HepG2 (cell line): ENCODE data around the gene DUSP15. TPM values are rescaled to one million over a fixed set of nuclear protein-coding genes. Genes with fewer than 3 reads are reported as not detected.

Experiments
- ATAC-seq: fragments of 200-7000 bp; cut with Tn5 transposase; 3 replicates; pipeline ENCODE4 v1.9.1; 2020; ENCODE audit warnings: mild to moderate bottlenecking, moderate library complexity
- BruUV-seq: library from RNA; stranded (reverse); fragments of 400-500 nt; replicated peaks from 2 replicates; lab custom pipeline; 2021; lab: Mats Ljungman, UMichigan
- CTCF ChIA-PET: fragments of 300-600 bp; formaldehyde crosslinking; extraction: SDS; loops from one replicate; lab custom pipeline; 2021; ENCODE audit warnings: low total read pairs, inconsistent platforms, low intra/inter-chr PET ratio; lab: Yijun Ruan, JAX
- POLR2A ChIA-PET: fragments of 350-600 bp; sonication (Branson Sonifier 250); formaldehyde crosslinking; loops from one replicate; lab custom pipeline; 2020; ENCODE audit warnings: antibody characterized with exemption, inconsistent platforms; lab: Yijun Ruan, JAX
- DNase-seq: peaks from one replicate; pipeline ENCODE4 v3.0.0-alpha.2; 2015; ENCODE audit warnings: low spot score
- FAIRE-seq: peaks from 3 replicates; lab custom pipeline; 2011; peaks lifted over from hg19 to GRCh38; lab: Jason Lieb, UNC
- H2AFZ ChIP-seq: one replicate; pipeline ENCODE4 v1.6.1; 2011; ENCODE audit warnings: low read length, inconsistent platforms
- H3K27ac ChIP-seq: fragments of 300-600 bp; 3 replicates; pipeline ENCODE4 v1.8.0; 2011; ENCODE audit warnings: mixed run types, mild to moderate bottlenecking, mixed read lengths, low read length, inconsistent platforms; ENCODE audit not compliant: insufficient read depth; ENCODE audit errors: extremely low read length
- H3K27me3 ChIP-seq, 2 experiments: fragments of 200-600 bp in 1 of 2; 2 replicates in 1 of 2; 3 replicates in 1 of 2; pipeline versions ENCODE4 v1.6.0 to v1.8.0; 2011; ENCODE audit warnings: low read length in 2 of 2, mild to moderate bottlenecking in 2 of 2, moderate library complexity in 2 of 2, inconsistent platforms in 1 of 2; ENCODE audit not compliant: insufficient read depth in 2 of 2, control insufficient read depth in 1 of 2
- H3K36me3 ChIP-seq, 2 experiments: fragments of 200-600 bp in 1 of 2; replicated peaks in 1 of 2; 2 replicates in 1 of 2; 3 replicates in 1 of 2; pipeline versions ENCODE4 v1.5.1 to v1.8.0; 2011; ENCODE audit warnings: low read length in 2 of 2, inconsistent platforms in 1 of 2; ENCODE audit not compliant: insufficient read depth in 2 of 2, control insufficient read depth in 1 of 2
- H3K4me1 ChIP-seq: 2 replicates; pipeline ENCODE4 v1.5.1; 2012; ENCODE audit warnings: low read length, inconsistent platforms; ENCODE audit not compliant: insufficient read depth
- H3K4me2 ChIP-seq: 2 replicates; pipeline ENCODE4 v1.6.0; 2011; ENCODE audit warnings: low read depth, low read length, inconsistent platforms
- H3K4me3 ChIP-seq, 3 experiments: fragments of 200-600 bp in 1 of 3; sonication (generic), shearing (Covaris generic) in 1 of 3; replicated peaks in 1 of 3; 2 replicates each; pipeline ENCODE4 v1.5.1; 2011 to 2016; ENCODE audit warnings: low read length in 3 of 3, inconsistent platforms in 2 of 3, low read depth in 2 of 3, mild to moderate bottlenecking in 2 of 3, control low read depth in 1 of 3, mixed read lengths in 1 of 3; ENCODE audit not compliant: insufficient read depth in 1 of 3
- H3K79me2 ChIP-seq: one replicate; pipeline ENCODE4 v1.6.1; 2011; ENCODE audit warnings: low read length, inconsistent platforms; ENCODE audit not compliant: insufficient read depth
- H3K9ac ChIP-seq: 2 replicates; pipeline ENCODE4 v1.6.0; 2011; ENCODE audit warnings: mild to moderate bottlenecking, low read depth, low read length, inconsistent platforms; ENCODE audit not compliant: insufficient read depth
- H3K9me3 ChIP-seq: 2 replicates; pipeline ENCODE4 v1.5.1; 2012; ENCODE audit warnings: mild to moderate bottlenecking, low read length
- H4K20me1 ChIP-seq: 2 replicates; pipeline ENCODE4 v1.6.0; 2011; ENCODE audit warnings: inconsistent platforms, mild to moderate bottlenecking, low read length, moderate library complexity; ENCODE audit not compliant: insufficient read depth
- PATZ1 ChIP-seq: sonication (generic); formaldehyde crosslinking; IDR thresholded peaks from 2 replicates; pipeline ENCODE4 v1.4.0; 2020; ENCODE audit warnings: missing genetic modification reagents
- PRDM10 ChIP-seq: sonication (generic); formaldehyde crosslinking; IDR thresholded peaks from 2 replicates; pipeline ENCODE4 v1.4.0; 2020; ENCODE audit warnings: low read depth, missing genetic modification reagents
- RFX5 ChIP-seq: IDR thresholded peaks from 2 replicates; pipeline ENCODE4 v1.6.1; 2011; ENCODE audit warnings: low read depth, low read length, improper control_type of control experiment
- ZNF451 ChIP-seq: sonication (generic); formaldehyde crosslinking; IDR thresholded peaks from 2 replicates; pipeline ENCODE4 v1.5.0; 2020; ENCODE audit warnings: mild to moderate bottlenecking, missing genetic modification reagents
- ZNF768 ChIP-seq: sonication (generic); formaldehyde crosslinking; IDR thresholded peaks from 2 replicates; pipeline ENCODE4 v1.4.0; 2020; ENCODE audit warnings: missing genetic modification reagents
- WGBS: methylation state at CpG from one replicate; pipeline ENCODE4 v1.1.6; 2017; ENCODE audit warnings: low lambda C conversion rate; 5-methylcytosine and 5-hydroxymethylcytosine counted together
- in situ Hi-C: cut with HindIII; loops from 2 replicates; pipeline ENCODE4 v1.10.0; 2017; ENCODE audit warnings: low pct_unique_long_range_greater_than_20kb; ENCODE audit not compliant: extremely low pct_ligation_motif_present
- intact Hi-C: fragments of 100-400 bp; cut with micrococcal nuclease; formaldehyde crosslinking; loops from one replicate; pipeline ENCODE4 v1.10.0; 2022; ENCODE audit not compliant: unreplicated experiment
- polyA plus RNA-seq, 8 experiments: library from polyadenylated mRNA; depleted of rRNA in 3 of 8; stranded (reverse) in 7 of 8; unstranded in 1 of 8; fragments of >200 nt; fragmentation: Illumina TruSeq in 4 of 8; extraction: Trizol in 4 of 8; gene quantifications; 2 replicates each; pipeline versions ENCODE4 v1.2.1 to v1.2.3, GENCODE V29; 2011 to 2016; ENCODE audit warnings: low read depth in 4 of 8, missing spikeins in 1 of 8, mixed read lengths in 1 of 8; ENCODE audit not compliant: insufficient read depth in 1 of 8
- total RNA-seq, 5 experiments: library from RNA; depleted of rRNA; stranded (reverse); fragments of >200 nt; fragmentation: Illumina TruSeq; extraction: Trizol; gene quantifications; 2 replicates each; pipeline ENCODE4 v1.2.3, GENCODE V29; 2016; ENCODE audit warnings: low read depth in 1 of 5

Gene DUSP15
- total and polyA plus RNA-seq, 2 of the 13 experiments (the other 11 are each of a cell fraction or from before 2014, with no cell fraction given): 0.17 to 0.93 TPM

DNA sequence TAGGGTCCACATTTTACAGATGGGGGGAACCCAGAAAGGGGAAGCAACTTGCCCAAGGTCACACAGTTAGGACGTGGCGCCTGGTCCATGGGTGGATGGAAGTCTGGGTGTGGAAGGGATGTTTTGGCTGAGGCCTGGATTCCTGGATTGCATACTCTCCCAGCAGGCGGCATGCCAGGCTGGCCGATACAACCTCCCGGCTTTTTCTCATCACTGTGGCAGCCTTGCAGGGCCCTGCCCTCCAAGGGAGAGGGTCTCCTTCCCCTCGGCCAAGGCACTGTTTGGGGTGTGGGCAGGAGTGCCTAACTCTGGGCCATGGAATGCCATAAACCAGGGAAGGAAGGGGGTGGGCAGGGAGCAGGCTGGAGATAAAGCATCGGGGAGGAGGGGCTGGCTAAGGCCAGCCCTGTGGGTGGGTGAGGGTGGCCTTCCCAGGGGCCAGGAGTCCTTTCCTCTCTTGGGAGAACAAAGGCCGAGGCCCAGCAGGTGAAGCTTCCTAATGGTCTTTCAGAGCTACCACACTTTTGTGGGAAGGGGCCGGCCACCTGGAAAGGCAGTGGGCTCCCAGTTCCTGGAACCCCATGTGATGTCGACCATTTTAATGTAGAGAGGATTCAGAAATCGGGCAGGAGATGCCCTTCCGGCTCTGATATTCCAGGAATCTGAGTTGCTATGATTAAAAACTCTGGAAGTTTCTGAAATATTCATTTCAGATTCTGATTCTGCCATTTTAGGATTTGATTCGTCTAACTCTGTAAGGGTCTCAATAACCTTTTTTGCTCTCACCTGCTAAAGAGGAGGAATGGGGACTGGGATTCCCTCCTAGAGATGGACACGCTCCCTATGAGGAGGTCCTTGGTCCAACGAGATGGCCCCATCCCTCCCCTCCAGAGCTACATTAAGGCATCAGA, 29.2 kb downstream of the DUSP15 start:
- no peaks in the 10 kb centered on the region for H4K20me1 ChIP-seq
- in situ Hi-C loops (no loop called here), intact Hi-C loops (no loop called here)
- ChIA-PET CTCF (no interaction called here), POLR2A (no interaction called here)
- H2AFZ ChIP-seq: no peak overlapping the region
- no TSS peak for BruUV-seq
- ATAC-seq (no peak), FAIRE-seq (no peak), DNase-seq (no peak)
- H3K79me2 ChIP-seq: no peaks in the 10 kb centered on the region
- no peak overlapping the region for H3K4me2 ChIP-seq
- no peaks in the 10 kb centered on the region for H3K9me3 ChIP-seq
- 23% methylated on average over 15 of the region's 15 CpGs for WGBS
- H3K27me3 ChIP-seq: peaks cover 13 to 51% of the 10 kb centered on the region in 2 experiments; a peak in 4 of 5 replicates
- no peaks in the 10 kb centered on the region for H3K36me3 ChIP-seq
- no peak for TF ChIP-seq PATZ1
- TF ChIP-seq ZNF451: no peak
- no peak for TF ChIP-seq RFX5
- no peak for TF ChIP-seq ZNF768 (CRISPR knock-in tag)
- TF ChIP-seq PRDM10 (CRISPR knock-in tag): no peak
- H3K27ac ChIP-seq: no peak overlapping the region
- H3K9ac ChIP-seq: no peak overlapping the region
- H3K4me3 ChIP-seq: no peak overlapping the region
- H3K4me1 ChIP-seq: peaks cover 14% of the 10 kb centered on the region
